ENCODE measurements around the gene L3MBTL4. TPM values are rescaled to one million over a fixed set of nuclear protein-coding genes. Genes with fewer than 3 reads are reported as not detected.

L3MBTL4 gene
- polyA plus RNA-seq, 1 of the 3 experiments (the other 2 are of a cell fraction), result 0.02 TPM

- TF ChIP-seq ZBTB33 (IDR thresholded peaks at IDR 0.05; ENCODE audit: borderline replicate concordance, low read depth), result no peak
- H3K27me3 ChIP-seq (ENCODE audit: insufficient read depth), result no peaks in the 10 kb centered on the region
- DNase-seq, result no peak
- no peak overlapping the region for H3K9ac ChIP-seq
- H3K9me3 ChIP-seq, result no peaks in the 10 kb centered on the region
- ChIA-PET CTCF (no interaction called here), POLR2A (no interaction called here)
- no peaks in the 10 kb centered on the region for H3F3A ChIP-seq (replicated peaks; ENCODE audit: insufficient read depth)
- H3K36me3 ChIP-seq (replicated peaks in 1 of 2; ENCODE audit: control insufficient read depth in 1 of 2, insufficient read depth in 2 of 2, low read length in 1 of 2), result no peaks in the 10 kb centered on the region
- no peak overlapping the region for H3K4me3 ChIP-seq (ENCODE audit: low read depth in 2 of 2, low read length in 1 of 2)
- H3K9me2 ChIP-seq, result no peaks in the 10 kb centered on the region
- H3K4me1 ChIP-seq (ENCODE audit: control insufficient read depth in 1 of 2, insufficient read depth in 2 of 2, low read depth in 1 of 2, low read length in 1 of 2), result no peaks in the 10 kb centered on the region
- no peak overlapping the region for H2AFZ ChIP-seq (ENCODE audit: low read depth)
- no peaks in the 10 kb centered on the region for H3K79me2 ChIP-seq (ENCODE audit: insufficient read depth)
- H3K27ac ChIP-seq (ENCODE audit: low read depth in 2 of 2, low read length in 1 of 2), result no peak overlapping the region
- 34% methylated on average over 2 of the region's 2 CpGs for WGBS (ENCODE audit: low lambda C conversion rate)
- H4K20me1 ChIP-seq (ENCODE audit: insufficient read depth), result no peaks in the 10 kb centered on the region
- no peak overlapping the region for H3K4me2 ChIP-seq
These were observed 375.7 kb downstream of the L3MBTL4 start for GRCh38 chr18:6039055-6039454.

DNA sequence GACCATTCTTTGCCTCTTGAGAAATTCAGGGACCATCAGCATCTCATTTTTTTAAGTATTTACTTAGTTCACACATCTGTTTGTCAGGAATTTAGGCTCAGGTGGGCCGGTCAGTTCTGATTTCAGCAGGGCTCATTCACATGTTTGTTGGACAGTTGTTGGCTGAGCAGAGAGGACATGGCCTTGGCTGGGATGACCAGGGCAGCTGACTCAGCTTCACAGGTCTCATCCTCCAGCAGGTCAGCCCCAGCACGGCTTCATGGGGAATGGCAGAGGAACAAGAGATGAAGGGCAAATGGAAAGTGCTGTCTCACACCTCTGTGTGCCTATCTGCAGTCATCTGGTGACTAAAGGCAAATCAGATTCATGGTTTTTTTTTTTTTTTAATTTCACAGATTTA, 383.3 kb downstream of the L3MBTL4 start:
- Histone ChIP-seq H3K4me2 (no peak overlapping the region), H3K9me2 (no peaks in the 10 kb centered on the region), H3K4me1 (ENCODE audit: control insufficient read depth in 1 of 2, insufficient read depth in 2 of 2, low read depth in 1 of 2, low read length in 1 of 2) (no peaks in the 10 kb centered on the region), H2AFZ (ENCODE audit: low read depth) (no peak overlapping the region), H4K20me1 (ENCODE audit: insufficient read depth) (no peaks in the 10 kb centered on the region), H3K27me3 (ENCODE audit: insufficient read depth) (no peaks in the 10 kb centered on the region), H3K4me3 (ENCODE audit: low read depth in 2 of 2, low read length in 1 of 2) (no peak overlapping the region), H3K9ac (no peak overlapping the region), H3F3A (replicated peaks; ENCODE audit: insufficient read depth) (no peaks in the 10 kb centered on the region), H3K79me2 (ENCODE audit: insufficient read depth) (no peaks in the 10 kb centered on the region), H3K27ac (ENCODE audit: low read depth in 2 of 2, low read length in 1 of 2) (no peak overlapping the region), H3K36me3 (replicated peaks in 1 of 2; ENCODE audit: control insufficient read depth in 1 of 2, insufficient read depth in 2 of 2, low read length in 1 of 2) (no peaks in the 10 kb centered on the region), H3K9me3 (no peaks in the 10 kb centered on the region)
- CTCF ChIA-PET, result interaction anchor here (0.8 kb wide), 1 partner anchor 490 kb away, joined by 3 read pairs; no protein-coding TSS in a partner anchor
- WGBS (ENCODE audit: low lambda C conversion rate), result 54% methylated on average over 2 of the region's 2 CpGs
- TF ChIP-seq SIN3A (IDR thresholded peaks at IDR 0.05; ENCODE audit: borderline replicate concordance, low read depth, low read length), result no peak
- no peak for TF ChIP-seq FOXM1 (IDR thresholded peaks at IDR 0.05; ENCODE audit: low read depth)
- TF ChIP-seq RXRA (IDR thresholded peaks at IDR 0.05; ENCODE audit: borderline replicate concordance, low read depth), result no peak
- TF ChIP-seq ELF1 (IDR thresholded peaks at IDR 0.05), result no peak
- TF ChIP-seq NRF1 (IDR thresholded peaks at IDR 0.05; ENCODE audit: low read depth, low read length), result no peak
- no peak for TF ChIP-seq SMC3 (IDR thresholded peaks at IDR 0.05; ENCODE audit: low read depth, low read length)
- no peak for TF ChIP-seq TAF1 (IDR thresholded peaks at IDR 0.05; ENCODE audit: borderline replicate concordance, low read depth, low read length)
- no peak for TF ChIP-seq USF1 (IDR thresholded peaks at IDR 0.05; ENCODE audit: borderline replicate concordance, low read depth)
- TF ChIP-seq TEAD4 (IDR thresholded peaks at IDR 0.05; ENCODE audit: borderline replicate concordance, insufficient read depth), result no peak
- TF ChIP-seq RFX5 (IDR thresholded peaks at IDR 0.05; ENCODE audit: low read length), result no peak
- no peak for TF ChIP-seq NFIC (IDR thresholded peaks at IDR 0.05; ENCODE audit: borderline replicate concordance)
- TF ChIP-seq USF2 (IDR thresholded peaks at IDR 0.05; ENCODE audit: borderline replicate concordance, low read depth, low read length), result no peak
- TF ChIP-seq, protein P1, sequence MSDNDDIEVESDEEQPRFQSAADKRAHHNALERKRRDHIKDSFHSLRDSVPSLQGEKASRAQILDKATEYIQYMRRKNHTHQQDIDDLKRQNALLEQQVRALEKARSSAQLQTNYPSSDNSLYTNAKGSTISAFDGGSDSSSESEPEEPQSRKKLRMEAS (IDR thresholded peaks at IDR 0.05; ENCODE audit: low read depth), result no peak
- TF ChIP-seq MEF2A (IDR thresholded peaks at IDR 0.05; ENCODE audit: borderline replicate concordance, low read depth), result no peak
- TF ChIP-seq FOXJ3 (CRISPR knock-in tag; IDR thresholded peaks at IDR 0.05), result no peak
- no peak for TF ChIP-seq JUND (IDR thresholded peaks at IDR 0.05)
- no peak for TF ChIP-seq POLR2AphosphoS5 (IDR thresholded peaks at IDR 0.05; ENCODE audit: low read depth, low read length)
- TF ChIP-seq CTCF (IDR thresholded peaks at IDR 0.05), result no peak
- no peak for TF ChIP-seq EZH2phosphoT487 (IDR thresholded peaks at IDR 0.05; ENCODE audit: borderline replicate concordance, low read depth)
- POLR2A ChIA-PET, result no interaction called here
- no peak for DNase-seq

Measured in SK-N-SH (cell line).